Measurements from ENCODE around the gene SYT3.

The SYT3 gene

DNA sequence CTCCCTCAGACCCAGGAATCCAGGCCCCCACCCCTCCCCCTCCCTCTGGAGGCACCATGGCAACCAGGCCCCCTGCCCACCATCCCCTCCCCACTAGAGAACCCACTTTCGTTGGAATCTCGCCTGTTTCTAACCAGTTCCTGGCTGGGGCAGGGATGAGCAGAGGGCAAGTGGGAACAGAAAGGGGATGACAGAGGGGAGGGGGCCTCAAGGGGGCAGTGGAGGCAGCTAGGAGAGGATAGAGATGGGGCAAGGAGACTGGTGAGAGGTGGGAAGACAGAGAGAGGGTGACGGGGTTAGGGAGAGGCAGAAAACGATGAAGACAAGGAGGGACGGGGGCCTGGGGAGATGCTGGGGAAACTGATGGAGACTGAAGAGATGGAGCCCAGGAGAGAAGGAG, 9.0 kb upstream of the SYT3 start:
- H3K36me3 ChIP-seq (ENCODE audit: control insufficient read depth, insufficient read depth, low read length) = no peaks in the 10 kb centered on the region
- H3K4me3 ChIP-seq (ENCODE audit: low read depth, low read length) = no peak overlapping the region
- no peaks in the 10 kb centered on the region for H3K9me3 ChIP-seq (ENCODE audit: control insufficient read depth, insufficient read depth, low read length)
- no peak overlapping the region for H3K9ac ChIP-seq (ENCODE audit: low read depth, low read length)
- H3K27me3 ChIP-seq (ENCODE audit: control insufficient read depth, insufficient read depth, low read length) = peaks cover 17% of the 10 kb centered on the region
- peaks cover under 1% of the 10 kb centered on the region; the same call in 1 of the 2 replicates for H3K4me1 ChIP-seq (ENCODE audit: control insufficient read depth, insufficient read depth, low read length)
- no peak overlapping the region for H3K27ac ChIP-seq (ENCODE audit: low read depth, low read length)

DNA sequence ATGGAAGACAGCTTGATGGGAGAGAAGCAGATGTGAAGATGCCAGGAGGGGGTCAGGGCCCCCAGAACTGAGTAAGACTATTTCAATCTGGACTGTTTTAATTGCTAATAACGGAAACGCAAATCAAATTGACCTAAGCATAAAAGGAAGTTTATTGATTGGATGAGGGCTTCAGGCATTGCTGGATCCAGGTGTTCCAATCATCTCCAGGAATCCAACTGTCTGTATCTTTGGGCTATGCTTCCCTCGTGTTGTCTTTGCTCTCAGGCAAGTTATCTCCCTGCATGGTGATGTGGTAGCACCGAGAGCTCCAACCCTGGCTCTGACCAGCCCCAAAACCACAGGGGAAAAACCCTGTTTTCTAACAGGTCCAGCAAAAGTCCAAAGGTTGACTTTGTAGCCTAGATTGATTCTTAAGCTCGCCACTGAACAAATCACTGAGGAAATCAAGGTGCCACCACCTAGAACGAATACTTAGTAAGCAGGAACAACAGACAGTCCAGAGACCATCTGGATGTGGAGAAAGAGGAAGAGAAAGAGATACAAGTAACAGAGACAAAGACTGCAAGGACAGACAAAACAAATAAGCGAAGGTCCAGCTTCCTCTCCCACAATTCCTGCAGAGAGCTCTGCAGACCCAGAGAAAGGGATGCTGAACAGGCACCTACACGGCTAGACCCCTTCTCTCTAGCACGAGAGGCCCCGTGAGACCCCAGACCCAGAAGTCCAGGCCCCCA, 8.4 kb upstream of the SYT3 start:
- H3K27me3 ChIP-seq (ENCODE audit: control insufficient read depth, insufficient read depth, low read length) = peaks cover 17% of the 10 kb centered on the region
- H3K36me3 ChIP-seq (ENCODE audit: control insufficient read depth, insufficient read depth, low read length) = no peaks in the 10 kb centered on the region
- no peaks in the 10 kb centered on the region for H3K9me3 ChIP-seq (ENCODE audit: control insufficient read depth, insufficient read depth, low read length)
- H3K9ac ChIP-seq (ENCODE audit: low read depth, low read length) = no peak overlapping the region
- no peak overlapping the region for H3K27ac ChIP-seq (ENCODE audit: low read depth, low read length)
- H3K4me1 ChIP-seq (ENCODE audit: control insufficient read depth, insufficient read depth, low read length) = no peaks in the 10 kb centered on the region
- H3K4me3 ChIP-seq (ENCODE audit: low read depth, low read length) = no peak overlapping the region

DNA sequence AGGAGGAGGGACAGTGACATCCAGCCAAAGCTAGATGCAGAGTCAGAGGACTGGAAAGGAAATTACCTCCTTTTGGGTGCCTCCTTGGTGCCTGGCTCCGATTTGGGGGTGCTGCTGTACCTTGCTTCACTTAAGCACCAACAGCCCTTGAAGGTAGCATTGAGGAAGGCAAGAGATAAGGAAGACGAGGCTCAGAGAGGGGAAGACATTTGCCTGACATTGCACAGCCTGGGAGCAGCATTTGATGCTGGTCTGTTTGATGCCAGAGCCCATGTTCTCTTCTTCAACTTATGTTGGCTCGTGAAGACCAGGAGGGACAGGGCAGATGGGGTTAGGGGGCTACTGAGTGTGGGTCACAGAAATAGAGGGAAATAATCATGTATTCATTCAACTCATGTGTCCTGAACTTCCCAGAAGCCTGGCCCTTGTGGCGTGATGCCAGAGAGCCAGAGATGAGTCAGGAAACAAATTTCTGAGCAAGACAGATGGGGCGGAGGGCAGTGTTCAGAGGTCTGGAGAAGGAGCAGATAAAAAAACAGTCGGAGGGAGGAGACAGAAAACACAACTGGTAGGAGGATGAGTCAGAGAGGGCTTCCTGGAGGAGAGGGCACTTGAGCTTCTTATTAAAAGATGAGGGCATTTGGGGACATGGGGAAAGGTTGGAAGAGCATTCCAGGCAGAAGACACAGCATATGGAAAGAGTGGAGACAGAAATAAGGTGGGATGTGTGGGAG, 6.6 kb upstream of the SYT3 start:
- Histone ChIP-seq H3K4me1 (ENCODE audit: control insufficient read depth, insufficient read depth, low read length) (no peaks in the 10 kb centered on the region), H3K36me3 (ENCODE audit: control insufficient read depth, insufficient read depth, low read length) (no peaks in the 10 kb centered on the region), H3K27me3 (ENCODE audit: control insufficient read depth, insufficient read depth, low read length) (peaks cover 17% of the 10 kb centered on the region), H3K9me3 (ENCODE audit: control insufficient read depth, insufficient read depth, low read length) (no peaks in the 10 kb centered on the region), H3K27ac (ENCODE audit: low read depth, low read length) (no peak overlapping the region), H3K4me3 (ENCODE audit: low read depth, low read length) (no peak overlapping the region), H3K9ac (ENCODE audit: low read depth, low read length) (no peak overlapping the region)

DNA sequence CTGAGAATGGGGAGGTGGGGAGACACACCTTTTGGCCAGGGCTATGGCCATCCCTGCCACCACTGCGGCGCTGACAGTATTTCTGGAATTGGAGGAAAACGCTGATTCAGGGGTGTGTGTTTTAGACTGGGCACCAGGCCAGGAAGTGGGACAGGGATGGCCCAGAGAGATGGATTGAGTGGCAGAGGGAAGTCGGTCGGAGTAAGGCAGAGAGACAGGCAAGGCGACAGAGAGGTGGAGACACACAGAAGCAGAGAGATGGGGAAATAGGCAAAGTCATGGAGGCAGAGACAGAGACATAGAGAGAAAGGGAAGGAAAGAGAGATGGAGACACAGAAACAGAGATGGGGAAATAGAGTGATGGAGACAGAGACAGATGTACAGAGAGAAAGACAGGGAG, 5.4 kb upstream of the SYT3 start:
- Histone ChIP-seq H3K9me3 (ENCODE audit: control insufficient read depth, insufficient read depth, low read length) (no peaks in the 10 kb centered on the region), H3K9ac (ENCODE audit: low read depth, low read length) (no peak overlapping the region), H3K4me3 (ENCODE audit: low read depth, low read length) (no peak overlapping the region), H3K4me1 (ENCODE audit: control insufficient read depth, insufficient read depth, low read length) (no peaks in the 10 kb centered on the region), H3K27ac (ENCODE audit: low read depth, low read length) (no peak overlapping the region), H3K36me3 (ENCODE audit: control insufficient read depth, insufficient read depth, low read length) (no peaks in the 10 kb centered on the region), H3K27me3 (ENCODE audit: control insufficient read depth, insufficient read depth, low read length) (peaks cover 17% of the 10 kb centered on the region)

DNA sequence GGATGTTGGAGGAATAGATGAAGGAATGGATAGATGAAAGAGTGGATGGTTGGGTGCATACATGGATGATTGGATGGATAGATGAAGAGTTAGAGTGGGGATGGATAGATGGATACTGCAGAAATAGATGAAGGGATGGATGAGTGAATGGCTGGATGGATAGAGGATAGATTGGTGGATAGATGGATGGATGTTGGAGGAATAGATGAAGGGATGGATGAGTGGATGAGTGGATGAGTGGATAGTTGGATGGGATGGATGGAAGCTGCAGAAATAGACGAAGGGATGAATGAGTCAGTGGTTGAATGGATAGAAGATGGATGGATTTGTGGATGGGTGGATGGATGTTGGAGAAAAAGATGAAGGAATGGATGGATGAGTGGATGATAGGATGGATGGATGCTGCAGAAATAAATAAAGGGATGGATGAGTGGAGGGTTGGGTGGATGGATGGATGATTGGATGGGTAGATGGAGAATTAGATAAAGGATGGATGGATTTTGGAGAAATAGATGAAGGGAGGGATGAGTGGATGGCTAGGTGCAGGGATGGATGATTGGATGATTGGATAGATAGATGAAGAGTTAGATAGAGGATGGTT, 4.7 kb upstream of the SYT3 start:
- Histone ChIP-seq H3K36me3 (ENCODE audit: control insufficient read depth, insufficient read depth, low read length) (no peaks in the 10 kb centered on the region), H3K27ac (ENCODE audit: low read depth, low read length) (no peak overlapping the region), H3K27me3 (ENCODE audit: control insufficient read depth, insufficient read depth, low read length) (peaks cover 17% of the 10 kb centered on the region), H3K4me1 (ENCODE audit: control insufficient read depth, insufficient read depth, low read length) (no peaks in the 10 kb centered on the region), H3K9me3 (ENCODE audit: control insufficient read depth, insufficient read depth, low read length) (no peaks in the 10 kb centered on the region), H3K4me3 (ENCODE audit: low read depth, low read length) (no peak overlapping the region), H3K9ac (ENCODE audit: low read depth, low read length) (no peak overlapping the region)

DNA sequence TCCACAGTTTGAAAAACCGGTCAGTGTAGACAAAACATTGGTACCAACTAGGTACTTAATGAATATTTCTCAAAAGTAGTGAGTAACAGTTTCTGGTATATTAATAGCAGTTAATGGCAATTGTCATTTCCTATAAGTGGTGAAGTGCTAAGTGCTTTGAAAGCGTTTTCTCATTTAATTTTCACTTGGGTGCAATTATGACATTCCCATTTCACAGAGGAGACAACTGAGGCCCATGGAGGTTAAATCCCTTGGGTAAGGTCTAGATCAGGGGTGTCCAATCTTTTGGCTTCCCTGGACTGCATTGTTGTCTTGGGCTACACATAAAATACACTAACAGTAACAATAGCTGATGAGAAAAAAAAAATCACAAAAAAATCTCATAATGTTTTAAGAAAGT, 687 bp upstream of the SYT3 start:
- Histone ChIP-seq H3K4me1 (ENCODE audit: control insufficient read depth, insufficient read depth, low read length) (peaks cover 4% of the 10 kb centered on the region; the same call in 1 of the 2 replicates), H3K9me3 (ENCODE audit: control insufficient read depth, insufficient read depth, low read length) (peaks cover 3% of the 10 kb centered on the region; the same call in 1 of the 2 replicates), H3K4me3 (ENCODE audit: low read depth, low read length) (peak overlapping the region; percentile 82; the same call in 1 of the 2 replicates), H3K9ac (ENCODE audit: low read depth, low read length) (no peak overlapping the region), H3K36me3 (ENCODE audit: control insufficient read depth, insufficient read depth, low read length) (no peaks in the 10 kb centered on the region), H3K27ac (ENCODE audit: low read depth, low read length) (no peak overlapping the region), H3K27me3 (ENCODE audit: control insufficient read depth, insufficient read depth, low read length) (peaks cover 33% of the 10 kb centered on the region)

DNA sequence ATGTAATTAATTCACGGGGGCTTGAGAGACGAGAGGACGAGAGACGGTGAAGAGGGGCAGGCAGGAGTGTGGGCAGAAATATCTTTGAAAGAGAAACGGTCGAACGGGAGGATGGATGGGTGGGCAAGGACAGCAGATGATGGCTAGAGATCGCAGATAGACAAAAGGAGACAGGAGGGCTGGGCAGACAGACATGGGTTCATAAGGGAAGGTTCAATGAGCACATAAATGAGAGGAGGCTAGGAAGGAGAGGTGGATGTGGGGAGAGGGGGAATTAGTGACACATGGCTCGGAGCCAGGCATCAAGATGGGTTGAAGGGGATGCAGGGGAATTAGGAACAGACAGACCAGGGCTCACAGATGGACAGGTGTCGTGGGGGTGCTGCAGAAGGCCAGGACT, 1.1 kb downstream of the SYT3 start:
- H3K27ac ChIP-seq (ENCODE audit: low read depth, low read length) = no peak overlapping the region
- no peak overlapping the region for H3K9ac ChIP-seq (ENCODE audit: low read depth, low read length)
- peak overlapping the region; percentile 82 for H3K4me3 ChIP-seq (ENCODE audit: low read depth, low read length)
- peaks cover 19% of the 10 kb centered on the region for H3K27me3 ChIP-seq (ENCODE audit: control insufficient read depth, insufficient read depth, low read length)
- H3K36me3 ChIP-seq (ENCODE audit: control insufficient read depth, insufficient read depth, low read length) = no peaks in the 10 kb centered on the region
- H3K9me3 ChIP-seq (ENCODE audit: control insufficient read depth, insufficient read depth, low read length) = peaks cover 12% of the 10 kb centered on the region
- H3K4me1 ChIP-seq (ENCODE audit: control insufficient read depth, insufficient read depth, low read length) = peaks cover 4% of the 10 kb centered on the region; the same call in 1 of the 2 replicates

DNA sequence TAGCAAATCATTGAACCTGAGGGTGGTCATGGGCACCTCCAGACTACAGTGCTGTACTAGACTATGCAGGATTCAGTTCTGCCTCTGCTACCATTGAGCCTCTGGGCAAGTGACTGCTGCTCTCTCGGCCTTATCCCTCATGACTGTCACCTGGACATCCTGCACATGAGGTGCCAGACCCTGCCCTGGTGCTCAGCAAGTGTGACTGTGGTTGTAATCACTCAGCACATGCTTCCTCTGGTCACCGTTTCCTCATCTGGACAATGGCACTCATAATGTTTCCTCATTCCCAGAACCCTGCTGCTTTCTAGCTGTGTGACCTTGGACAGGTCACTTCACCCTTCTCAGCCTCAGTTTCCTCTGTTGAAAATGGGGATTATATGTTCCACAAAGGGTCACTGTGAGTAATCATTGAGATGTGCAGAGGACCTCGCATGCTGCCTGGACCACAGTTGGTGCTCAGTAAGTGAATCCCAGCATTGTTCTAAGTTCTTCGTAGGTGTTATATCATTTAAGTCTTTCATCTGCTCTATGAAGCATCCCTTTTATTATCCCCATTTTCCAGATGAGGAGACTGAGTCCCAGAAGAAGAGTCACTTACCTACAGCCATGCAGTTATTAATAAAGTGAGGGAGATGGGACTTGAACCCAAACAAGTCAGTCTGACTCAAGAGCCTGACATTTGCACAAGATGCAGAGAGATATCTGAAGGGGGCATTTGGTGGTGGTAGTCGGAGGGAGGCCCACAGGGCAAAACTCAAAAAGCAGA, 3.2 kb downstream of the SYT3 start:
- Histone ChIP-seq H3K9me3 (ENCODE audit: control insufficient read depth, insufficient read depth, low read length) (peaks cover 13% of the 10 kb centered on the region), H3K4me1 (ENCODE audit: control insufficient read depth, insufficient read depth, low read length) (peaks cover 4% of the 10 kb centered on the region; the same call in 1 of the 2 replicates), H3K4me3 (ENCODE audit: low read depth, low read length) (no peak overlapping the region), H3K27ac (ENCODE audit: low read depth, low read length) (no peak overlapping the region), H3K9ac (ENCODE audit: low read depth, low read length) (no peak overlapping the region), H3K36me3 (ENCODE audit: control insufficient read depth, insufficient read depth, low read length) (no peaks in the 10 kb centered on the region), H3K27me3 (ENCODE audit: control insufficient read depth, insufficient read depth, low read length) (peaks cover 19% of the 10 kb centered on the region)

DNA sequence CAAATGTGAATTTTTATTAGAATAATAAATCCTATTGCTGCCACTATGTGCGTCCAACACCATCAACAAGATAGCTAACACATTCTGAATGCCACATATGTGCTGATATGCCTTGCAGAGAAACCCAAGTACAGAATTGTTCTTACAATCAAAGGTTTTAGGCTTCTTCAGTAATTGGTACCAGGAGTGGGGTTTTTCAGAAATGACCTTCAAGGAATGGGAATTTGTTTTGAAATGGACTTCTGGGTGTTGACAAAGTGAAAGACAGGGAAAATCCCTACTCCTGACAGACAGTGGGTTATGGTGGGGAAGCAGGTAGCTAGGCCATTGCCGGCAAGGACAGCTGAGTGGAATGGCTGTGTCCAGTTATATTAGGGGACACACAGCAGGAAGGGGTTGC, 5.7 kb downstream of the SYT3 start:
- Histone ChIP-seq H3K4me3 (ENCODE audit: low read depth, low read length) (no peak overlapping the region), H3K9ac (ENCODE audit: low read depth, low read length) (no peak overlapping the region), H3K36me3 (ENCODE audit: control insufficient read depth, insufficient read depth, low read length) (no peaks in the 10 kb centered on the region), H3K9me3 (ENCODE audit: control insufficient read depth, insufficient read depth, low read length) (peaks cover 13% of the 10 kb centered on the region), H3K27ac (ENCODE audit: low read depth, low read length) (no peak overlapping the region), H3K27me3 (ENCODE audit: control insufficient read depth, insufficient read depth, low read length) (peaks cover 18% of the 10 kb centered on the region), H3K4me1 (ENCODE audit: control insufficient read depth, insufficient read depth, low read length) (peaks cover 3% of the 10 kb centered on the region; the same call in 1 of the 2 replicates)

DNA sequence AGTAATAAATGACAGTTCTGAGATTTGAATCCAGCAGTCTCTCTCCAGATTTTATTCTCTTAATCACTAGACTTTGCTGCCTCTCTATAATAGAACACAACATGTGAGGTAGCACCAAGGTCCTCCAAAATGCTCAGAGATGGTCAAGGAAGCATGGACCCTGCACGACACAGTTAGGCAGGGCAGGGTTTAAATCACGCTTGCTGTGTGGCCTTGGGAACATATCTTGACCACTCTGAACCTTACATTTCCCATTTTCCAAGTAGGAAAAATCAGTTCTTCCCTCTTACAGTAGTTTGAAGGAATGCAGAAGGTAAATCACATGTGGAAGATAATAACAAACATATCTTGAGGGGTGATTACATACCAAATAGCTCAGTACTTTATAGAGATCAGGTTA, 6.3 kb downstream of the SYT3 start:
- H3K4me1 ChIP-seq (ENCODE audit: control insufficient read depth, insufficient read depth, low read length) = no peaks in the 10 kb centered on the region
- no peak overlapping the region for H3K27ac ChIP-seq (ENCODE audit: low read depth, low read length)
- H3K9ac ChIP-seq (ENCODE audit: low read depth, low read length) = no peak overlapping the region
- H3K9me3 ChIP-seq (ENCODE audit: control insufficient read depth, insufficient read depth, low read length) = peaks cover 13% of the 10 kb centered on the region
- no peak overlapping the region for H3K4me3 ChIP-seq (ENCODE audit: low read depth, low read length)
- H3K36me3 ChIP-seq (ENCODE audit: control insufficient read depth, insufficient read depth, low read length) = no peaks in the 10 kb centered on the region
- peaks cover 12% of the 10 kb centered on the region for H3K27me3 ChIP-seq (ENCODE audit: control insufficient read depth, insufficient read depth, low read length)
